ENCODE measurements around the gene PAQR4.

PAQR4 gene

DNA sequence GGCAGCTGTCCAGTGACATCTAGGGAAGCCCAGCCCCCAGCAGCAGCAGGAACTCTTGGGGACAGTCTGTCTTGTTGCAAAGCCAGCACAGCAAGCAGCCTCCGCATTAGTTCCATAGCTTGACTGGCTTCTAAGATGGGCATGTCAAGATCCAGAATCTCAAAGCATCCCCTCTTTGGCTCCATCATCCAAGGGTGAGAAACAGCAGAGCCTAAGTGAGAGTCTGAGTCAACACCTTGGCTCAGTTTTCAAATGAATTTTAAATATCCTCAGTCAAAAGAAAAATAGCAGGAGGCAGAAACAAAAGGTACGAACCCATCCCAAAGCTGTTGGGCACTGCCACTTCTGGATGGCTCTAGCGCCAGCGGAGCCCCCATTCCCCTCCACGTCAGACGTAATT lies 45.8 kb downstream of the PAQR4 start:
- Histone ChIP-seq H3K79me2 (ENCODE audit: low read length) (no peaks in the 10 kb centered on the region), H4K20me1 (ENCODE audit: insufficient read depth, low read length) (no peaks in the 10 kb centered on the region), H3K27ac (ENCODE audit: low read length) (no peak overlapping the region), H3K4me3 (ENCODE audit: low read length) (no peak overlapping the region), H3K9me3 (ENCODE audit: insufficient read depth, low read length) (no peaks in the 10 kb centered on the region), H3K4me2 (ENCODE audit: low read length) (no peak overlapping the region), H3K4me1 (ENCODE audit: low read length) (0 out of 2 replicates have a peak, but pooled peaks cover 3% of the 10 kb centered on the region), H3K9ac (ENCODE audit: low read length) (no peak overlapping the region), H3K27me3 (ENCODE audit: low read depth, low read length) (peaks cover 7% of the 10 kb centered on the region; the same call in 1 of the 2 replicates), H3K36me3 (replicated peaks; ENCODE audit: low read depth, low read length) (no peaks in the 10 kb centered on the region), H2AFZ (ENCODE audit: low read depth, low read length) (no peak overlapping the region)
- TF ChIP-seq, protein P1, sequence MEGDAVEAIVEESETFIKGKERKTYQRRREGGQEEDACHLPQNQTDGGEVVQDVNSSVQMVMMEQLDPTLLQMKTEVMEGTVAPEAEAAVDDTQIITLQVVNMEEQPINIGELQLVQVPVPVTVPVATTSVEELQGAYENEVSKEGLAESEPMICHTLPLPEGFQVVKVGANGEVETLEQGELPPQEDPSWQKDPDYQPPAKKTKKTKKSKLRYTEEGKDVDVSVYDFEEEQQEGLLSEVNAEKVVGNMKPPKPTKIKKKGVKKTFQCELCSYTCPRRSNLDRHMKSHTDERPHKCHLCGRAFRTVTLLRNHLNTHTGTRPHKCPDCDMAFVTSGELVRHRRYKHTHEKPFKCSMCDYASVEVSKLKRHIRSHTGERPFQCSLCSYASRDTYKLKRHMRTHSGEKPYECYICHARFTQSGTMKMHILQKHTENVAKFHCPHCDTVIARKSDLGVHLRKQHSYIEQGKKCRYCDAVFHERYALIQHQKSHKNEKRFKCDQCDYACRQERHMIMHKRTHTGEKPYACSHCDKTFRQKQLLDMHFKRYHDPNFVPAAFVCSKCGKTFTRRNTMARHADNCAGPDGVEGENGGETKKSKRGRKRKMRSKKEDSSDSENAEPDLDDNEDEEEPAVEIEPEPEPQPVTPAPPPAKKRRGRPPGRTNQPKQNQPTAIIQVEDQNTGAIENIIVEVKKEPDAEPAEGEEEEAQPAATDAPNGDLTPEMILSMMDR (IDR thresholded peaks at IDR 0.05; ENCODE audit: low read depth, low read length), result no peak
- TF ChIP-seq EZH2phosphoT487 (IDR thresholded peaks at IDR 0.05; ENCODE audit: low read depth), result no peak

DNA sequence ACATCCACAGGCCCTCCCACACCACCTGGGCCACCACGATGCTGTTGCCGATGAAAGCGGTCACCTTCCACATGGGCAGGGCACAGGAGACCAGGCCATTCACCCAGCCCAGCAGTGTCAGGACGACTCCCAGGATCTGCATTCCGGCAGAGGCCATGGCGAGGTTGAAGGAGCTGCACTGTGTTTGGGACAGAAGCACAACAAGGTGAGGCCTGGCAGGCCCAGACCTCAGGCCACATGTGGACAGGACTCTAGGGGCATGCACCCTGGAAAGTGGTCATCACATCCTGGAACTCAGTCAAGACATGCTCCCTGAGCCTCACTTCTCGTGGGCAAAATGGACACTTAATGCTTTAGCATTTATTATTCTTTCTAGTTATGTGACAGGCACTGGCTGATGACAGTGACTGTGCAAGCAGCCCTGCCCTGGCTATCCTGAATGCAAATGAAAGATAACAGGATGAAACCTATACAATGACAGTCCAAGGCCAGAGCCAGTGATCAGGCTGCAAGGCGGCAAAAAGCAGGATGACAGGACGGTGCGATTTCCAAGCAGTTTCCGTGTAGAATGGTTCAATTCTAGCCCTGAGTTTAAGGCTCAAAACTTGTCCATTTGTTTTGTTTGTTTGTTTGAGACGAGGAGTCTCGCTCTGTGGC lies 46.8 kb downstream of the PAQR4 start:
- Histone ChIP-seq H3K4me3 (ENCODE audit: low read length) (no peak overlapping the region), H3K27ac (ENCODE audit: low read length) (no peak overlapping the region)

DNA sequence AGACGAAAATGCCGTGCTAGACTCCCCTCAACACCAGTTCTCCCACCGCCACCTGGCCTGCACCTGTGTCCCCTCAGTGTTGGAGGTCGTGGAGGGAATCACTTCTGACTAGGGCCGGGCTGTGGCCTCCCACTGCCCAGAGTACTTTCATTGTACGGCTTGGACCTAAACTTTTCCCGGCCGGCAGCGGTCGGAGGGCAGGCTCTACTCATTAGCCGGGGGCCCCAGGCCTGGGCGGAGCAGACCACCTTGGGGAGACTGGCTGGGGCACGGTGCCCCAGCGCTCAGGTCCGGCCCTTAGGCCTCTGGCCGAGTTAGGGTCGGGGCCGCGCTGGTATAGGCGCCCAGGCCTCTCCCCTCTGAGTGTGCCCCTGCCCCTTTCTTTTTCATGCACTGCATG lies 48.2 kb downstream of the PAQR4 start:
- TF ChIP-seq, protein P1 (IDR thresholded peaks at IDR 0.05; ENCODE audit: low read depth, low read length), result no peak
- no peak for TF ChIP-seq EZH2phosphoT487 (IDR thresholded peaks at IDR 0.05; ENCODE audit: low read depth)
- no peak overlapping the region for H3K27ac ChIP-seq (ENCODE audit: low read length)
- H3K4me1 ChIP-seq (ENCODE audit: low read length), result peaks cover 22% of the 10 kb centered on the region
- H3K36me3 ChIP-seq (replicated peaks; ENCODE audit: low read depth, low read length), result no peaks in the 10 kb centered on the region
- no peak overlapping the region for H3K4me2 ChIP-seq (ENCODE audit: low read length)
- H3K9me3 ChIP-seq (ENCODE audit: insufficient read depth, low read length), result no peaks in the 10 kb centered on the region
- H4K20me1 ChIP-seq (ENCODE audit: insufficient read depth, low read length), result no peaks in the 10 kb centered on the region
- H3K27me3 ChIP-seq (ENCODE audit: low read depth, low read length), result no peaks in the 10 kb centered on the region
- no peak overlapping the region for H2AFZ ChIP-seq (ENCODE audit: low read depth, low read length)
- no peak overlapping the region for H3K4me3 ChIP-seq (ENCODE audit: low read length)
- H3K79me2 ChIP-seq (ENCODE audit: low read length), result no peaks in the 10 kb centered on the region
- no peak overlapping the region for H3K9ac ChIP-seq (ENCODE audit: low read length)

More for the DNA sequence above, 46.8 kb downstream of the PAQR4 start:
- Histone ChIP-seq H4K20me1 (ENCODE audit: insufficient read depth, low read length) (no peaks in the 10 kb centered on the region), H3K4me1 (ENCODE audit: low read length) (peaks cover 9% of the 10 kb centered on the region), H3K36me3 (replicated peaks; ENCODE audit: low read depth, low read length) (no peaks in the 10 kb centered on the region), H3K79me2 (ENCODE audit: low read length) (no peaks in the 10 kb centered on the region), H3K9me3 (ENCODE audit: insufficient read depth, low read length) (no peaks in the 10 kb centered on the region), H2AFZ (ENCODE audit: low read depth, low read length) (no peak overlapping the region), H3K4me2 (ENCODE audit: low read length) (no peak overlapping the region), H3K9ac (ENCODE audit: low read length) (no peak overlapping the region), H3K27me3 (ENCODE audit: low read depth, low read length) (peaks cover 7% of the 10 kb centered on the region; the same call in 1 of the 2 replicates)
- TF ChIP-seq, protein P1 (IDR thresholded peaks at IDR 0.05; ENCODE audit: low read depth, low read length), result no peak
- TF ChIP-seq EZH2phosphoT487 (IDR thresholded peaks at IDR 0.05; ENCODE audit: low read depth), result no peak

DNA sequence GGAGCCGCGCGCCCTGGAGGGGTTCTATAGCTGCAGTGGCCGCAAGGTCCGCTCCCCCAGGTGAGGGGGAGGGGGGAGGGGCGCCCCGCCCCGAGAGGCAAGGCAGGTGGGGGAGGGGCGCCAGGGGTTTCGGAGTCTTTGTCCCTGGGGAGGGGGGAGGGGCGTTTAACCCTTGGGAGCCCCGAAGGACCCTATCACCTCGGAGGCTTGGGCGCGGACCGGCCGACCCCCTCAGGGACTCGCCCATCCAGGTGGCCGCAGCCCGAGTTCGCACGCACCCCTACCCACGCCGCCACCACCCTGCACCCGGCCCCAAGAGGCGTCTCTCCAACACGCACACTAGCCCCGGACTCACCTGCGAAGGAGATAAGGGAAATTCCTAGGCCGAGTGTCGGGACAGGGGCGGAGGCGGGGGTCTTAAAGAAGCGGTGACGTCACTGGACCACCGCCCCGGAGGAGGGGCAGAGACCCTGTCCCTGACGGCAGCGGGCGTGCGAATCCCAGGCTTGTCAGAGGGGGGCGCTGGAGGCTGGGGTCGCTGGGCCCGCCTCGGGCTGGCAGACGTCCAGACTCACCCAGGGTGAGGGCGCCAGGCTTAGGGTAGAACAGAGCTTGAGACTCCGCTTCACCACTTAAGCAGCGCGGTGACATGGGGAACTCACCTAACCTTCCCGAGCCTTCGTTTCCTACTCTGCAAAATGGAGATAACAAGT lies 48.8 kb downstream of the PAQR4 start, which contains the start of gene CLDN6:
Gene CLDN6 (minus strand): TSS at position 390 of the 713 bp plus-strand sequence. CDS start 2,162 bp downstream, outside the sequence.
- TF ChIP-seq, protein P1 (IDR thresholded peaks at IDR 0.05; ENCODE audit: low read depth, low read length), result 0 out of 2 replicates have a peak, but pooled peaks have one; percentile 11
- TF ChIP-seq EZH2phosphoT487 (IDR thresholded peaks at IDR 0.05; ENCODE audit: low read depth), result no peak
- Histone ChIP-seq H3K27me3 (ENCODE audit: low read depth, low read length) (no peaks in the 10 kb centered on the region), H3K36me3 (replicated peaks; ENCODE audit: low read depth, low read length) (no peaks in the 10 kb centered on the region), H3K79me2 (ENCODE audit: low read length) (no peaks in the 10 kb centered on the region), H3K4me1 (ENCODE audit: low read length) (peaks cover 27% of the 10 kb centered on the region), H3K9ac (ENCODE audit: low read length) (no peak within 1 kb of the TSS), H3K4me3 (ENCODE audit: low read length) (no peak within 1 kb of the TSS), H3K27ac (ENCODE audit: low read length) (no peak within 1 kb of the TSS), H3K4me2 (ENCODE audit: low read length) (no peak within 1 kb of the TSS), H4K20me1 (ENCODE audit: insufficient read depth, low read length) (no peaks in the 10 kb centered on the region), H2AFZ (ENCODE audit: low read depth, low read length) (no peak within 1 kb of the TSS), H3K9me3 (ENCODE audit: insufficient read depth, low read length) (no peaks in the 10 kb centered on the region)

Measured in OCI-LY3 (cell line).